Suprapubic skin (tissue), 4 donors: ENCODE data around the gene PCDHB6. TPM values are rescaled to one million over a fixed set of nuclear protein-coding genes. Genes with fewer than 3 reads are reported as not detected.
"Not testable (repeated sequence)": the region's sequence is repeated elsewhere in the genome, so short reads cannot be mapped to it uniquely, and the experiment has no call there.

ENCODE experiments used
- DNase-seq, 2 donors: peaks; one replicate each; pipeline ENCODE4 v3.0.0-alpha.2; 2019; ENCODE audit warnings: low spot score in 2 of 2
- H3K27ac ChIP-seq: fragments of 200-600 bp; sonication (generic); one replicate; pipeline ENCODE4 v1.5.1; 2019
- H3K27me3 ChIP-seq: fragments of 200-600 bp; sonication (generic); one replicate; pipeline ENCODE4 v1.5.1; 2019
- H3K36me3 ChIP-seq: fragments of 200-600 bp; sonication (generic); one replicate; pipeline ENCODE4 v1.5.1; 2019
- H3K4me1 ChIP-seq: fragments of 200-600 bp; sonication (generic); one replicate; pipeline ENCODE4 v1.5.1; 2019
- H3K4me3 ChIP-seq: fragments of 200-600 bp; sonication (generic); one replicate; pipeline ENCODE4 v1.5.1; 2019; ENCODE audit warnings: mild to moderate bottlenecking
- H3K9me3 ChIP-seq: fragments of 200-600 bp; sonication (generic); one replicate; pipeline ENCODE4 v1.5.1; 2019
- EP300 ChIP-seq: sonication (generic); formaldehyde crosslinking; IDR thresholded peaks from one replicate; pipeline ENCODE4 v1.6.1; 2017; ENCODE audit warnings: antibody characterized with exemption
- POLR2A ChIP-seq, 2 donors: fragments of 450-650 bp; IDR thresholded peaks; one replicate each; pipeline ENCODE4 v1.6.1; 2017; ENCODE audit warnings: antibody characterized with exemption in 2 of 2, mild to moderate bottlenecking in 2 of 2, moderate library complexity in 2 of 2
- POLR2AphosphoS5 ChIP-seq, 3 donors: sonication (generic); formaldehyde crosslinking; IDR thresholded peaks; one replicate each; pipeline ENCODE4 v1.6.1; 2017; ENCODE audit warnings: antibody characterized with exemption in 3 of 3
- WGBS: methylation state at CpG from one replicate; pipeline ENCODE4 v1.1.5; 2018; 5-methylcytosine and 5-hydroxymethylcytosine counted together
- total RNA-seq, 4 donors: library from RNA; depleted of rRNA; stranded (reverse); fragments of >200 nt; gene quantifications; one replicate each; pipeline ENCODE4 v1.1.0, GENCODE V29; 2016
- TF ChIP-seq, protein P1 (sequence below), 2 donors: fragments of 200-600 bp in 1 of 2; fragments of 450-650 bp in 1 of 2; sonication (generic) in 1 of 2; IDR thresholded peaks; one replicate each; pipeline ENCODE4 v1.5.1; 2016 to 2019; ENCODE audit warnings: antibody characterized with exemption in 2 of 2, mild to moderate bottlenecking in 1 of 2, moderate library complexity in 1 of 2

PCDHB6 gene
- total RNA-seq, 4 donors from 2014 or later: 0.76 to 2.2 (median 1.7) TPM; not detected in 1

DNA sequence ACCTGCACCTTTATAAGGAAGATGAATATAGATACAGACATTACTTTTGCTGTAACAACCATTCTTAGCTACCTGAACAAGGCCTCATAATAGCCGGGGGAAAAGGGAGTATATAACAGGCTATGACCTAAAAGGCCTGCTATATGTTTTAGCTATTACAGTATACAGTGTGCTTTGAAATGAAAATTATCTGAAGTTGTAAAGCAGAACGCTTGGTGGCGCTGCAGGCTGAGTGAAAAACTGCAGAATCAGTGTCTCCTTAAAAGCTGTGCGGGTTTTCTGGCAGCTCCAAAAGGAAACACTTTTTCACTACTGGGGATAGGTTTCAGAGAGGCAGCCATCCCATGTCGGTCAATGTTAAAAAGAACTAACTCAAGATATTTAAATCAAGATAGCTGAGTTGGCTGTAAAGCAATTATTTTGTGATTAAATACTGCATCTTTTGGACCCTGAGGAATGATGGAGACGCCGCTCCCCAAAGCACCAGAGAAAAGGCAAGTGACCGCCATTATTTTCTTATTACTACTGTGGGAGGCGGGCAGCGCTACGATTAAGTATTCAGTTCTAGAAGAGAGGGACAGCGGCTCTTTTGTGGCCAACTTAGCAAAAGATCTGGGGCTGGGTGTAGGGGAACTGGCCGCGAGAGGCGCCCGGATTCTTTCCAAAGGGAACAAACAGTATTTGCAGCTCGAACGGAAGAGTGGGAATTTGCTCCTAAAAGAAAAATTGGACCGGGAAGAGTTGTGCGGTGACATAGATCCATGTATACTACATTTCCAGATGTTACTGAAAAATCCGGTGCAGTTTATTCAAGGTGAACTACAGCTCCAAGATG, 5.9 kb downstream of the PCDHB6 start:
- H3K4me3 ChIP-seq: no peak overlapping the region
- no peak for DNase-seq
- no peaks in the 10 kb centered on the region for H3K27me3 ChIP-seq
- no peaks in the 10 kb centered on the region for H3K36me3 ChIP-seq
- H3K4me1 ChIP-seq: no peaks in the 10 kb centered on the region
- H3K9me3 ChIP-seq: peaks cover 26% of the 10 kb centered on the region
- TF ChIP-seq EP300 (no peak), POLR2A (IDR thresholded peaks at IDR 0.05) (no peak), POLR2AphosphoS5 (IDR thresholded peaks at IDR 0.05) (no peak)
- TF ChIP-seq, protein P1, sequence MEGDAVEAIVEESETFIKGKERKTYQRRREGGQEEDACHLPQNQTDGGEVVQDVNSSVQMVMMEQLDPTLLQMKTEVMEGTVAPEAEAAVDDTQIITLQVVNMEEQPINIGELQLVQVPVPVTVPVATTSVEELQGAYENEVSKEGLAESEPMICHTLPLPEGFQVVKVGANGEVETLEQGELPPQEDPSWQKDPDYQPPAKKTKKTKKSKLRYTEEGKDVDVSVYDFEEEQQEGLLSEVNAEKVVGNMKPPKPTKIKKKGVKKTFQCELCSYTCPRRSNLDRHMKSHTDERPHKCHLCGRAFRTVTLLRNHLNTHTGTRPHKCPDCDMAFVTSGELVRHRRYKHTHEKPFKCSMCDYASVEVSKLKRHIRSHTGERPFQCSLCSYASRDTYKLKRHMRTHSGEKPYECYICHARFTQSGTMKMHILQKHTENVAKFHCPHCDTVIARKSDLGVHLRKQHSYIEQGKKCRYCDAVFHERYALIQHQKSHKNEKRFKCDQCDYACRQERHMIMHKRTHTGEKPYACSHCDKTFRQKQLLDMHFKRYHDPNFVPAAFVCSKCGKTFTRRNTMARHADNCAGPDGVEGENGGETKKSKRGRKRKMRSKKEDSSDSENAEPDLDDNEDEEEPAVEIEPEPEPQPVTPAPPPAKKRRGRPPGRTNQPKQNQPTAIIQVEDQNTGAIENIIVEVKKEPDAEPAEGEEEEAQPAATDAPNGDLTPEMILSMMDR (IDR thresholded peaks at IDR 0.05): no peak
- WGBS: 39% methylated on average over 21 of the region's 21 CpGs
- H3K27ac ChIP-seq: no peak overlapping the region

DNA sequence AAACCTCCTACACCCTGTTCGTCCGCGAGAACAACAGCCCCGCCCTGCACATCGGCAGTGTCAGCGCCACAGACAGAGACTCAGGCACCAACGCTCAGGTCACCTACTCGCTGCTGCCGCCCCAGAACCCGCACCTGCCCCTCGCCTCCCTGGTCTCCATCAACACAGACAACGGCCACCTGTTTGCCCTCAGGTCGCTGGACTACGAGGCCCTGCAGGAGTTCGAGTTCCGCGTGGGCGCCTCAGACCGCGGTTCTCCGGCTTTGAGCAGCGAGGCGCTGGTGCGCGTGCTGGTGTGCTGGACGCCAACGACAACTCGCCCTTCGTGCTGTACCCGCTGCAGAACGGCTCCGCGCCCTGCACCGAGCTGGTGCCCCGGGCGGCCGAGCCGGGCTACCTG, 7.5 kb downstream of the PCDHB6 start:
- not testable (repeated sequence) for H3K4me1 ChIP-seq, H3K27ac ChIP-seq, H3K27me3 ChIP-seq, H3K4me3 ChIP-seq, H3K36me3 ChIP-seq, DNase-seq
- peaks cover 33% of the 10 kb centered on the region for H3K9me3 ChIP-seq
- 40% methylated on average over 9 of the region's 38 CpGs for WGBS

DNA sequence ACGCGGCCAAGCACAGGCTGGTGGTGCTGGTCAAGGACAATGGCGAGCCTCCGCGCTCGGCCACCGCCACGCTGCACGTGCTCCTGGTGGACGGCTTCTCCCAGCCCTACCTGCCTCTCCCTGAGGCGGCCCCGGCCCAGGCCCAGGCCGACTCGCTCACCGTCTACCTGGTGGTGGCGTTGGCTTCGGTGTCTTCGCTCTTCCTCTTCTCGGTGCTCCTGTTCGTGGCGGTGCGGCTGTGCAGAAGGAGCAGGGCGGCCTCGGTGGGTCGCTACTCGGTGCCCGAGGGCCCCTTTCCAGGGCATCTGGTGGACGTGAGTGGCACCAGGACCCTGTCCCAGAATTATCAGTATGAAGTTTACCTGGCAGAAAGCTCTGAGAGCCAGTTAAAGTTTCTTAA, 8.0 kb downstream of the PCDHB6 start:
- not testable (repeated sequence) for H3K4me3 ChIP-seq, H3K27me3 ChIP-seq, H3K27ac ChIP-seq, H3K4me1 ChIP-seq, H3K36me3 ChIP-seq, DNase-seq
- H3K9me3 ChIP-seq: peaks cover 33% of the 10 kb centered on the region
- 45% methylated on average over 19 of the region's 28 CpGs for WGBS

GRCh38 chr5:141172381-141173204, 22.7 kb downstream of the PCDHB6 start, which contains the start of gene PCDHB7:
PCDHB7 (plus strand) TSS chr5:141172644; CDS start chr5:141172836, 192 bp downstream.
- Histone ChIP-seq H3K4me1 (no peaks in the 10 kb centered on the region), H3K36me3 (no peaks in the 10 kb centered on the region), H3K4me3 (peak within 1 kb of the TSS; percentile 19), H3K27me3 (peaks cover 21% of the 10 kb centered on the region), H3K9me3 (peaks cover 26% of the 10 kb centered on the region), H3K27ac (no peak within 1 kb of the TSS)
- WGBS: 34% methylated on average over 20 of the region's 20 CpGs
- no peak for DNase-seq
- TF ChIP-seq POLR2AphosphoS5 (IDR thresholded peaks at IDR 0.05) (no peak), POLR2A (IDR thresholded peaks at IDR 0.05) (no peak)
- TF ChIP-seq, protein P1 (IDR thresholded peaks at IDR 0.05): peak in 1 of 2 donors; percentile 8

- not testable (repeated sequence) for DNase-seq
These were observed 24.6 kb downstream of the PCDHB6 start for GRCh38 chr5:141174291-141175104.

GRCh38 chr5:141175933-141176332, 26.1 kb downstream of the PCDHB6 start:
- no peak for TF ChIP-seq POLR2A (IDR thresholded peaks at IDR 0.05)
- TF ChIP-seq EP300: no peak
- TF ChIP-seq, protein P1 (IDR thresholded peaks at IDR 0.05): no peak
- no peak for TF ChIP-seq POLR2AphosphoS5 (IDR thresholded peaks at IDR 0.05)
- Histone ChIP-seq H3K4me1 (no peaks in the 10 kb centered on the region), H3K27ac (no peak overlapping the region), H3K9me3 (peaks cover 34% of the 10 kb centered on the region), H3K27me3 (peaks cover 29% of the 10 kb centered on the region), H3K36me3 (no peaks in the 10 kb centered on the region), H3K4me3 (no peak overlapping the region)
- WGBS: 73% methylated on average over 1 of the region's 1 CpG
- no peak for DNase-seq

More at GRCh38 chr5:141174291-141175104, 24.6 kb downstream of the PCDHB6 start:
- 55% methylated on average over 59 of the region's 79 CpGs for WGBS
- Histone ChIP-seq H3K27me3 (peaks cover 28% of the 10 kb centered on the region), H3K9me3 (peaks cover 33% of the 10 kb centered on the region)
- not testable (repeated sequence) for H3K36me3 ChIP-seq, H3K4me3 ChIP-seq, H3K27ac ChIP-seq, H3K4me1 ChIP-seq

DNA sequence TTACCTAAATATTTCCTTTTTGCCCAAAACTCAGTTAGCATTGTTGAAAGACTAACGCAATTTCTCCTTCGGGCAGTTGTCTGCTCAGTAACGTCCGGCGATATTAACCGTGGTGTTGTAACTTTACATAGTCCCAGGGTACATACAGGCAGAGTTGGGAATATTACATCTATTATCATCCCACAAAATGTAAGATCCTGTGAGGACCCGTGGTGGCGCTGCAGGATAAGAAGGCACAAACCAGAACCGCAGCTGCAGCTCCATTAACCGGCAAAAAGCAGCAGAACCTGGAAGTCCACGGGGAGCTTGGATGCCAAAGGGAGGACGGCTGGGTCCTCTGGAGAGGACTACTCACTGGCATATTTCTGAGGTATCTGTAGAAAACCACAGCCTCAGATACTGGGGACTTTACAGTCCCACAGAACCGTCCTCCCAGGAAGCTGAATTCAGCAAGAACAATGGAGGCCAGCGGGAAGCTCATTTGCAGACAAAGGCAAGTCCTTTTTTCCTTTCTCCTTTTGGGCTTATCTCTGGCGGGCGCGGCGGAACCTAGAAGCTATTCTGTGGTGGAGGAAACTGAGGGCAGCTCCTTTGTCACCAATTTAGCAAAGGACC, 27.8 kb downstream of the PCDHB6 start, which contains the start of gene PCDHB8:
PCDHB8 (plus strand) TSS at position 214 of the 615 bp plus-strand sequence; CDS start at position 459, 245 bp downstream.
- not testable (repeated sequence) for DNase-seq, H3K27ac ChIP-seq, H3K4me1 ChIP-seq, H3K4me3 ChIP-seq, H3K36me3 ChIP-seq
- peaks cover 29% of the 10 kb centered on the region for H3K27me3 ChIP-seq
- H3K9me3 ChIP-seq: peaks cover 34% of the 10 kb centered on the region
- WGBS: 34% methylated on average over 14 of the region's 18 CpGs

DNA sequence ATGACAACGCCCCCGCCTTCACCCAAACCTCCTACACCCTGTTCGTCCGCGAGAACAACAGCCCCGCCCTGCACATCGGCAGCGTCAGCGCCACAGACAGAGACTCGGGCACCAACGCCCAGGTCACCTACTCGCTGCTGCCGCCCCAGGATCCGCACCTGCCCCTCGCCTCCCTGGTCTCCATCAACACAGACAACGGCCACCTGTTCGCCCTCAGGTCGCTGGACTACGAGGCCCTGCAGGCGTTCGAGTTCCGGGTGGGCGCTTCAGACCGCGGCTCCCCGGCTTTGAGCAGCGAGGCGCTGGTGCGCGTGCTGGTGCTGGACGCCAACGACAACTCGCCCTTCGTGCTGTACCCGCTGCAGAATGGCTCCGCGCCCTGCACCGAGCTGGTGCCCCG, 29.5 kb downstream of the PCDHB6 start:
- not testable (repeated sequence) for H3K27ac ChIP-seq, DNase-seq, H3K36me3 ChIP-seq, H3K4me1 ChIP-seq, H3K4me3 ChIP-seq
- H3K27me3 ChIP-seq: peaks cover 27% of the 10 kb centered on the region
- H3K9me3 ChIP-seq: peaks cover 28% of the 10 kb centered on the region
- 37% methylated on average over 29 of the region's 39 CpGs for WGBS

- H3K27ac ChIP-seq, H3K36me3 ChIP-seq, DNase-seq, H3K4me3 ChIP-seq, H3K4me1 ChIP-seq: not testable (repeated sequence)
- H3K9me3 ChIP-seq: peaks cover 29% of the 10 kb centered on the region
- H3K27me3 ChIP-seq: peaks cover 22% of the 10 kb centered on the region
- 30% methylated on average over 20 of the region's 32 CpGs for WGBS
These were observed 30.0 kb downstream of the PCDHB6 start for GRCh38 chr5:141179876-141180275.
